SU-DHL-6 (cell line): ENCODE results near the gene UBE2O.

Experiments used
- CTCF ChIP-seq: fragments of 200-600 bp; sonication (generic); IDR thresholded peaks from one replicate; pipeline ENCODE4 v1.5.1; 2017; ENCODE audit warnings: antibody characterized with exemption, mild to moderate bottlenecking, low read length, moderate library complexity; ENCODE audit not compliant: insufficient read depth, poor library complexity, severe bottlenecking
- EZH2phosphoT487 ChIP-seq: fragments of 200-600 bp; sonication (generic), shearing (Covaris generic); conservative IDR thresholded peaks from 2 replicates; pipeline ENCODE4 v1.6.1; 2018; ENCODE audit warnings: mild to moderate bottlenecking, antibody characterized with exemption, low read length, moderate library complexity, mixed read lengths

- no peak for TF ChIP-seq CTCF
- no peak for TF ChIP-seq EZH2phosphoT487
Measured at GRCh38 chr17:76420356-76421043, 32.5 kb downstream of the UBE2O start.
